Measurements from ENCODE around the gene SLC27A4. TPM values are rescaled to one million over a fixed set of nuclear protein-coding genes. Genes with fewer than 3 reads are reported as not detected.

The SLC27A4 gene
- total RNA-seq, 2 donors from 2014 or later, result 19.2 to 21.5 TPM

DNA sequence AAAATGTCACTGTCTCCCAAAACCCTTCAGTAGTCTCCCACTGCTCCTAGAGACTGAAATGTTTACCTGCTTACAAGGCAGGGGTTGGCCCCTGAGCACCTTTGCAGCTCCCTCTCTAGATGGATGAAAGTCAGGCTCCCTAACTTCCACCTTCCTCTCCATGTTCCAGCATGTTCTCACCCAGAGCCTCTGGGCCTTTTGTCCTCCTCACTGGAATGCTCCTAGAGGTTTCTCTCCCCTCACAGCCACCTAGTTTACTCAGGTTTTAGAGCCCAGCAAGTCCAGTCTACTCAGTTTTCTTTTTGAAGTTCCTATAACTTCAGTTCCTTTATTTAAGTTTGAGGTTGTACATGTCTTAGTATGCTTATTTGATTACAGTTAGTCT, 30.0 kb downstream of the SLC27A4 start:
- peaks cover 0 to 5% of the 10 kb centered on the region in 2 donors for H3K36me3 ChIP-seq
- H3K9me3 ChIP-seq, result no peaks in the 10 kb centered on the region
- peak overlapping the region; percentile 58 to 67 for H3K4me3 ChIP-seq
- H3K27ac ChIP-seq, result peak overlapping the region; percentile 89 to 91
- H3K27me3 ChIP-seq (replicated peaks; ENCODE audit: insufficient read depth), result no peaks in the 10 kb centered on the region
- H3K4me1 ChIP-seq (replicated peaks), result peaks cover 6% of the 10 kb centered on the region
- TF ChIP-seq POLR2AphosphoS5 (IDR thresholded peaks at IDR 0.05) (no peak), POLR2A (IDR thresholded peaks at IDR 0.05) (no peak)
- TF ChIP-seq, protein P1, sequence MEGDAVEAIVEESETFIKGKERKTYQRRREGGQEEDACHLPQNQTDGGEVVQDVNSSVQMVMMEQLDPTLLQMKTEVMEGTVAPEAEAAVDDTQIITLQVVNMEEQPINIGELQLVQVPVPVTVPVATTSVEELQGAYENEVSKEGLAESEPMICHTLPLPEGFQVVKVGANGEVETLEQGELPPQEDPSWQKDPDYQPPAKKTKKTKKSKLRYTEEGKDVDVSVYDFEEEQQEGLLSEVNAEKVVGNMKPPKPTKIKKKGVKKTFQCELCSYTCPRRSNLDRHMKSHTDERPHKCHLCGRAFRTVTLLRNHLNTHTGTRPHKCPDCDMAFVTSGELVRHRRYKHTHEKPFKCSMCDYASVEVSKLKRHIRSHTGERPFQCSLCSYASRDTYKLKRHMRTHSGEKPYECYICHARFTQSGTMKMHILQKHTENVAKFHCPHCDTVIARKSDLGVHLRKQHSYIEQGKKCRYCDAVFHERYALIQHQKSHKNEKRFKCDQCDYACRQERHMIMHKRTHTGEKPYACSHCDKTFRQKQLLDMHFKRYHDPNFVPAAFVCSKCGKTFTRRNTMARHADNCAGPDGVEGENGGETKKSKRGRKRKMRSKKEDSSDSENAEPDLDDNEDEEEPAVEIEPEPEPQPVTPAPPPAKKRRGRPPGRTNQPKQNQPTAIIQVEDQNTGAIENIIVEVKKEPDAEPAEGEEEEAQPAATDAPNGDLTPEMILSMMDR (IDR thresholded peaks at IDR 0.05), result no peak
- intact Hi-C loops (cut with DNase I), result no loop called here
- no peak for DNase-seq (ENCODE audit: low spot score)

- TF ChIP-seq, protein P1 (IDR thresholded peaks at IDR 0.05), result no peak
- peak; percentile 97 for TF ChIP-seq POLR2AphosphoS5 (IDR thresholded peaks at IDR 0.05)
- peak; percentile 71 for TF ChIP-seq POLR2A (IDR thresholded peaks at IDR 0.05)
- H3K36me3 ChIP-seq, result peaks cover 0 to 5% of the 10 kb centered on the region in 2 donors
- peaks cover 6% of the 10 kb centered on the region for H3K4me1 ChIP-seq (replicated peaks)
- H3K9me3 ChIP-seq, result no peaks in the 10 kb centered on the region
- H3K27me3 ChIP-seq (replicated peaks; ENCODE audit: insufficient read depth), result no peaks in the 10 kb centered on the region
- peak within 1 kb of the TSS; percentile 58 to 67 for H3K4me3 ChIP-seq
- intact Hi-C loops (cut with DNase I), result no loop called here
- peak; percentile 95 for DNase-seq (ENCODE audit: low spot score)
- H3K27ac ChIP-seq, result peak within 1 kb of the TSS; percentile 89 to 91
- WGBS, result under 1% methylated on average over 48 of the region's 55 CpGs
Observed at GRCh38 chr9:128370752-128371629, 30.7 kb downstream of the SLC27A4 start, which contains the start of gene URM1. Gene URM1, plus strand, starts transcription at chr9:128371374. Its CDS starts 7 bp downstream, at chr9:128371381.

DNA sequence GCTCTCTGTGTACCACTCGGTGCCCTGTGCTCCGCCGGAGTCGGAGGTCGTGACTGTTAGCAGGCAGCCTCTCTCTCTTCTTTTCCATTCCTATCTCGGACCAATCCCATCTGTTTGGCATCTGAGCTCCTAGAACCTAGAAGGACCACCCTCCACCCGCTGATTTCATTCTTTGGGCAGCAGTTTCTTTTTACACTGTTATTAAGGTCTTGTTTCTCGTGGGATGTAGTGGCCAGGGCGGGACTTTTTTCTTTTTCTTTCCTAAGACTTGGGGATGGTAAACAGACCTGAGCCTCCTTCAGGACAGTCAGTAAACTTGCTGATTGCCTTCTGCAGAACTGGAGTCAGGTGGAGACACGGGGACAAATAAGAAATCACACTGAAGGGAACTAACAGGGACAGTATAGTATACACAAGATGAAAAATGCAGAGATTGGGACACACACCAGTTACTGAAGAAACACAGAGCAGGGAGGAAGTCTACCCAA, 31.3 kb downstream of the SLC27A4 start:
- Histone ChIP-seq H3K4me1 (replicated peaks) (peaks cover 6% of the 10 kb centered on the region), H3K36me3 (peaks cover 0 to 5% of the 10 kb centered on the region in 2 donors), H3K4me3 (peak overlapping the region; percentile 58 to 67), H3K9me3 (no peaks in the 10 kb centered on the region), H3K27ac (peak overlapping the region; percentile 89 to 91), H3K27me3 (replicated peaks; ENCODE audit: insufficient read depth) (no peaks in the 10 kb centered on the region)
- DNase-seq (ENCODE audit: low spot score), result no peak
- under 1% methylated on average over 10 of the region's 10 CpGs for WGBS
- intact Hi-C loops (cut with DNase I), result no loop called here
- TF ChIP-seq, protein P1 (IDR thresholded peaks at IDR 0.05), result no peak
- TF ChIP-seq POLR2AphosphoS5 (IDR thresholded peaks at IDR 0.05) (no peak), POLR2A (IDR thresholded peaks at IDR 0.05) (no peak)

DNA sequence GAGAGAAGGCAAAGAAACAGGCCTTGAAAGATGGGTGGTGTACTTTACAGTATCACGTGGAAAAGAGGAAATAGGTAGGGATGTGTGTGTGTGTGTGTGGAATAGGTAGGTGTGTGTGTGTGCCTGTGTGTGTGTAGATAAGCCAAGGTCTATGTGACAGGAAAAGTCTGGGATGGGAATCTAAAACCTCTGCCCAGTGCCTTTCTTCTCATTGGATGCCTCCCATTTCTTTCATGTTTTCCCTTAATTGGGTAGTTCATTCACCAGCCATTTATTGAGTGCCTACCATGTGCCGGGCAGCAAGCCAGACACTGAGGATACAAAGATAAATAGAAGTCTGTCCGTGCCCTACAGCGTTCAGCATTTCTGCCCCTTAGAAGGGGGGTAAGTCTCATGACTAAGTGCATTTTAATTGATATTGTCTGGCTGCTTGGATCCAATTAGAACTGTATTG, 31.9 kb downstream of the SLC27A4 start:
- WGBS, result 23% methylated on average over 4 of the region's 4 CpGs
- Histone ChIP-seq H3K27ac (no peak overlapping the region), H3K36me3 (peaks cover 0 to 5% of the 10 kb centered on the region in 2 donors), H3K9me3 (no peaks in the 10 kb centered on the region), H3K4me3 (peak overlapping the region; percentile 58 to 67), H3K4me1 (replicated peaks) (peaks cover 6% of the 10 kb centered on the region), H3K27me3 (replicated peaks; ENCODE audit: insufficient read depth) (no peaks in the 10 kb centered on the region)
- intact Hi-C loops (cut with DNase I), result no loop called here
- no peak for DNase-seq (ENCODE audit: low spot score)
- TF ChIP-seq, protein P1 (IDR thresholded peaks at IDR 0.05), result no peak
- TF ChIP-seq POLR2A (IDR thresholded peaks at IDR 0.05) (no peak), POLR2AphosphoS5 (IDR thresholded peaks at IDR 0.05) (no peak)
